ENCODE results near the gene CFAP68.

Gene CFAP68

DNA sequence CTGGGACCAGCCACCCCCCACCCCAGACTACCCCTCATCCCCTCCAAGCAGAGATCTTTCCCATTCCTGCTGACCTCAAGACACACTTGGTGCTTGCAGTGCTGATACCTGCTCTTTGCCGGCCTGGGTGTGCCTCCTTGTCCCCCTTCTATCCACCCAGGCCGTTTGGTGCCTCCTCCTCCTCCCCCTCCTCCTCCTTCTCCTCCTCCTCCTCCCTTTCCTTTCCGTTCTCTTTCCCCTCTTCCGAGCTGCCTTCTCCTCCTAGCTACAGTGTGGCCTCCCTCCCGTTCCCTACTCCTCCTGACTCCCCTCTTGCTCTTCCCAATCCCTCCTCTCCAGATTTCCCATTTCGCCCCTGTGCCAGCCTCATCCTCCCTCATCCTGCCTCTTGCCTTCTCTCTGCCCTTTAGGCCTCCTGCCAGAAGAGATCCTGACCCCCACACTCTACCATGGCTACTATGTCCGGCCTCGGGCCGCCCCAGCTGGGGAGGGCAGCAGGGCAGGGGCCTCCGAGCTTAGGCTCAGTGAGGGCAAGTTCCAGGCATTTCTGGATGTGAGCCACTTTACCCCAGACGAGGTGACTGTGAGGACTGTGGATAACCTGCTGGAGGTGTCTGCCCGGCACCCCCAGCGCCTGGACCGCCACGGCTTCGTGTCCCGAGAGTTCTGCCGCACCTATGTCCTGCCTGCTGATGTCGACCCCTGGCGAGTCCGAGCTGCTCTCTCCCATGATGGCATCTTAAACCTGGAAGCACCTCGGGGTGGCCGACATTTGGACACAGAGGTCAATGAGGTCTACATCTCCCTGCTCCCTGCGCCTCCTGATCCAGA is 33.9 kb downstream of the CFAP68 start:
- H3K4me3 ChIP-seq (replicated peaks in 1 of 2; ENCODE audit: low read depth in 2 of 2, low read length in 2 of 2) = peak overlapping the region in 1 of 2 donors; percentile 43
- peak in 1 of 2 donors; percentile 38 for DNase-seq (ENCODE audit: low read depth in 2 of 2)
- TF ChIP-seq, protein P1, sequence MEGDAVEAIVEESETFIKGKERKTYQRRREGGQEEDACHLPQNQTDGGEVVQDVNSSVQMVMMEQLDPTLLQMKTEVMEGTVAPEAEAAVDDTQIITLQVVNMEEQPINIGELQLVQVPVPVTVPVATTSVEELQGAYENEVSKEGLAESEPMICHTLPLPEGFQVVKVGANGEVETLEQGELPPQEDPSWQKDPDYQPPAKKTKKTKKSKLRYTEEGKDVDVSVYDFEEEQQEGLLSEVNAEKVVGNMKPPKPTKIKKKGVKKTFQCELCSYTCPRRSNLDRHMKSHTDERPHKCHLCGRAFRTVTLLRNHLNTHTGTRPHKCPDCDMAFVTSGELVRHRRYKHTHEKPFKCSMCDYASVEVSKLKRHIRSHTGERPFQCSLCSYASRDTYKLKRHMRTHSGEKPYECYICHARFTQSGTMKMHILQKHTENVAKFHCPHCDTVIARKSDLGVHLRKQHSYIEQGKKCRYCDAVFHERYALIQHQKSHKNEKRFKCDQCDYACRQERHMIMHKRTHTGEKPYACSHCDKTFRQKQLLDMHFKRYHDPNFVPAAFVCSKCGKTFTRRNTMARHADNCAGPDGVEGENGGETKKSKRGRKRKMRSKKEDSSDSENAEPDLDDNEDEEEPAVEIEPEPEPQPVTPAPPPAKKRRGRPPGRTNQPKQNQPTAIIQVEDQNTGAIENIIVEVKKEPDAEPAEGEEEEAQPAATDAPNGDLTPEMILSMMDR (IDR thresholded peaks at IDR 0.05; ENCODE audit: low read depth, low read length) = no peak

DNA sequence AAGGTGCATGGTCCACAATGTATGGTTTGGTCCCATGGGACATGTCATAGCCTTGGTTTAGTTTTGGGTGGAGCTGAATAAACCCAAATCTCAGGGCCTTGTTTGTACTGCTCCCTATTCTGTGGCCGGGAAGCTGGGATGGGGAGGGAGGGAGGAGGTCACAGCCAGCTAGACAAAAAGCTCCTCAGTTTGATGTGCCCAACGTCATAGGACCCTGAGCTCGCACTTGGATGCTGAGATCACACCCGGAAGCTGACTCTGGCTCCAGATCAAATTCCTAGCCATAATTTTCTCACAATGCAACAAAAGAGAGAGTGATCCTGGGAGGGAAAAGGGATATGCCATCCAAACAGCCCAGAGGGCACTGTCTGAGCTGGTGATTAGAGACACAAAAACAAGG is 34.7 kb downstream of the CFAP68 start:
- TF ChIP-seq, protein P1 (IDR thresholded peaks at IDR 0.05; ENCODE audit: low read depth, low read length) = no peak
- peak overlapping the region in 1 of 2 donors; percentile 43 for H3K4me3 ChIP-seq (replicated peaks in 1 of 2; ENCODE audit: low read depth in 2 of 2, low read length in 2 of 2)
- peak; percentile 66 to 88 for DNase-seq (ENCODE audit: low read depth in 2 of 2)

DNA sequence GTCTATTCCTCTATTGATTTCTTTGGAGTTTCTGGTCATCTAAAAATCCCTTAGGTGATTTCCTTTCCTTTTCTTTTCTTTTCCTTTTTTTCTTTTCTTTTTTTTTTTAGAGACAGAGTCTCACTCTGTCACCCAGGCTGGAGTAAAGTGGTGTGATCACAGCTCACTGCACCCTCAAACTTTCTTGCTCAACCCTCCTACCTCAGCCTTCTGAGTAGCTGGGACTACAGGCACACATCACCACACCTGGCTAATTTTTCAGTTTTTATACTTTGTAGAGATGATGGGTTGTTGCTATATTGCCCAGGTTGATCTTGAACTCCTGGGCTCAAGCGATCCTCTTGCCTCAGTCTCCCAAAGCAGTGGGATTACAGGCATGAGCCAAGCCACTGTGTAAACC is 37.4 kb downstream of the CFAP68 start:
- TF ChIP-seq, protein P1 (IDR thresholded peaks at IDR 0.05; ENCODE audit: low read depth, low read length) = no peak
- H3K4me3 ChIP-seq (replicated peaks in 1 of 2; ENCODE audit: low read depth in 2 of 2, low read length in 2 of 2) = no peak overlapping the region
- no peak for DNase-seq (ENCODE audit: low read depth in 2 of 2)

DNA sequence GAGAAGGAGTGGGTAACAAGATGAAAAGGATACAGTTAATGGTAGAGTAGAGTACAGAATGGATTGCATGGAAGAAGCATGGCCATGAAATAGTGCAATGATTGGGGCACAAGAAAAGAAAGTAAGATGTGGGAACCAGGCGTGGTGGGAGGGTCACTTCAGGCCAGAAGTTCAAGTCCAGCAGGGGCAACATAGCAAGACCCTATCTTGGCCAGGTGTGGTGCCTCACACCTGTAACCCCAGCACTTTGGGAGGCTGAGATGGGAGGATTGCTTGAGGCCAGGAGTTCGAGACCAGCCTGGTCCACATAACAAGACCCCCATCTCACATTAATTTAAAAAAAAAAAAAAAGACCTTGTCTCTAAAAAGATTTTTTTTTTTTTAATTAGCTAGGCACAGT is 38.0 kb downstream of the CFAP68 start:
- no peak overlapping the region for H3K4me3 ChIP-seq (replicated peaks in 1 of 2; ENCODE audit: low read depth in 2 of 2, low read length in 2 of 2)
- no peak for DNase-seq (ENCODE audit: low read depth in 2 of 2)
- TF ChIP-seq, protein P1 (IDR thresholded peaks at IDR 0.05; ENCODE audit: low read depth, low read length) = no peak

DNA sequence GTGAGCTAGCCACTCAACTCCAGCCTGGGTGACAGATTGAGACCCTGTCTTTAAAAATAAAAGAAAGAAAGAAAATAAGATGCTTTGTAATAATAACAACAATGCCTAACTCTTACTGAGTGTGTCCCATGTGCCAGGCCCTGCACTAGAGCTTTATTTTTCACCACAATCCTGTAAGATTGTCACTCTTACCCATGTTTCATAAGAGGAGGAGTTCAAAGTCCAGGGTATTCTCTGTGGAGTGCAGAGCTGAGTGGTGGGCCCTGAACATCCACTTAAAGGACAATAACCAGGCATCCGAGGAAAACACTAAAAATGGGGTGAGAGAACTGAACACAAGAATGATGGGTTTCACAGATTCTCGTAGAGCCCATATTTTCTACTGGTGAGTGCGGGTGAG is 38.4 kb downstream of the CFAP68 start:
- TF ChIP-seq, protein P1 (IDR thresholded peaks at IDR 0.05; ENCODE audit: low read depth, low read length) = no peak
- no peak overlapping the region for H3K4me3 ChIP-seq (replicated peaks in 1 of 2; ENCODE audit: low read depth in 2 of 2, low read length in 2 of 2)
- DNase-seq (ENCODE audit: low read depth in 2 of 2) = no peak

DNA sequence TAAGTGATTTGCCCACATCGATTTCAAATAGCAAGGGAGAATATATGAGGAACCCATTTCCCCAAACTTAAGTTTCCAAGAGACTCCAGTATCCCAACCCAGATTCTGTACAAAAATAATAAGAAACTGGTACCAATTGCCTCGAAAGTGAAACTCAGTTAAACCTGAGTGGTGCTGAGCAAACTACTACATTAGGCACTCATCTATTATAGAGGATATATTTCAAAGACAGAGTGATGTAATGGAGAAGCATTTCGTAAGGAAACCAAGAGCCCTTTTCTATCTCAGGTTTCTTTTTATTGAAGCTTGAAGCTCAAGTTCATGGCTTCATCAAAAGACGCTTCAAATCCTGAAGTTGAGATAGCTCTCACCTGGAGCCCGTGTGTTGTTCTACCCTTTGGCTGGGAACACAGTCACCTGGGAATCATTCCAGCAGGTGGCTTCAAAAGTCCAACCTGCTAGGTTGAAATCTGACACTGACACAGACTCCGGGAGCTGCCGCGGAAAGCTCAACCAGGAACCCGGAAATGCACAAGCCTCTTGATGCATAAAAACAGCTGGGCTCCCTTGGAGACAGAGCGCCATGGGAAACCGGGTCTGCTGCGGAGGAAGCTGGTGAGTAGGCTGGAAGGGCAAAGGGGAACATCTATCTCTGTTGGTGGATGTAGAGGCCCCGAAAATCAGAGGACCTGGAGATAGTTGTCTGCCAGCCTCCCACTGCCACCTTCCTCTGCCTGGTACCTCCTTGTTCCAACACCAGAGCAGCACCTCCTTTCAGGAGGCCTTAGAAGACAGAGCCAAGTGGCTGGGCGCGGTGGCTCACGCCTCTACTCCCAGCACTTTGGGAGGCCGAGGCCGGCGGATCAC is 39.3 kb downstream of the CFAP68 start, which contains the start of gene C11orf52:
C11orf52 (plus strand) TSS at position 524 of the 867 bp plus-strand sequence; CDS start at position 584, 60 bp downstream.
- TF ChIP-seq, protein P1 (IDR thresholded peaks at IDR 0.05; ENCODE audit: low read depth, low read length) = no peak
- peak; percentile 44 to 52 for DNase-seq (ENCODE audit: low read depth in 2 of 2)
- H3K4me3 ChIP-seq (replicated peaks in 1 of 2; ENCODE audit: low read depth in 2 of 2, low read length in 2 of 2) = no peak within 1 kb of the TSS
